K562 (cell line): ENCODE results near the gene PSG5. TPM values are rescaled to one million over a fixed set of nuclear protein-coding genes. Genes with fewer than 3 reads are reported as not detected.
"Not testable (repeated sequence)": the region's sequence is repeated elsewhere in the genome, so short reads cannot be mapped to it uniquely, and the experiment has no call there.

Experiments
- ATAC-seq: fragments of 200-7000 bp; cut with Tn5 transposase; 3 replicates; pipeline ENCODE4 v1.9.1; 2020; ENCODE audit warnings: moderate library complexity
- BruUV-seq: library from RNA; stranded (reverse); fragments of 400-500 nt; replicated peaks from 2 replicates; lab custom pipeline; 2021; lab: Mats Ljungman, UMichigan
- CTCF ChIA-PET: fragments of 300-600 bp; formaldehyde crosslinking; extraction: SDS; loops from one replicate; lab custom pipeline; 2021; ENCODE audit warnings: low intra/inter-chr PET ratio; lab: Yijun Ruan, JAX
- POLR2A ChIA-PET: fragments of 300-600, 350-650 bp; sonication (Branson Sonifier 250); formaldehyde crosslinking; extraction: SDS; loops from one replicate; lab custom pipeline; 2021; ENCODE audit warnings: antibody characterized with exemption, inconsistent platforms; lab: Yijun Ruan, JAX
- DNase-seq, 4 experiments: peaks; one replicate each; pipeline versions ENCODE4 v3.0.0 to v3.0.0-alpha.2; 2011 to 2018; ENCODE audit warnings: low spot score in 3 of 4, mixed read lengths in 3 of 4; ENCODE audit errors: extremely low read depth in 1 of 4
- FAIRE-seq: peaks from 2 replicates; lab custom pipeline; 2011; peaks lifted over from hg19 to GRCh38; lab: Jason Lieb, UNC
- H2AFZ ChIP-seq: 2 replicates; pipeline ENCODE4 v1.6.0; 2011; ENCODE audit warnings: low read depth, low read length, control low read depth, inconsistent platforms
- H3K27ac ChIP-seq: fragments of 200-600 bp; 3 replicates; pipeline ENCODE4 v1.8.0; 2011; ENCODE audit warnings: low read depth, mild to moderate bottlenecking, control low read depth, inconsistent platforms, low read length, moderate library complexity, mixed read lengths; ENCODE audit errors: extremely low read depth
- H3K27me3 ChIP-seq, 2 experiments: fragments of 300-600 bp in 1 of 2; 2 replicates in 1 of 2; 3 replicates in 1 of 2; pipeline versions ENCODE4 v1.6.0 to v1.8.0; 2011; ENCODE audit warnings: inconsistent platforms in 2 of 2, low read length in 2 of 2, mild to moderate bottlenecking in 1 of 2, mixed read lengths in 1 of 2, moderate library complexity in 1 of 2; ENCODE audit not compliant: control insufficient read depth in 2 of 2, insufficient read depth in 2 of 2
- H3K36me3 ChIP-seq: fragments of 300-600 bp; 3 replicates; pipeline ENCODE4 v1.8.0; 2011; ENCODE audit warnings: mild to moderate bottlenecking, low read length, inconsistent platforms; ENCODE audit not compliant: control insufficient read depth, insufficient read depth
- H3K4me1 ChIP-seq, 2 experiments: fragments of 200-600 bp in 1 of 2; replicated peaks in 1 of 2; 2 replicates in 1 of 2; 3 replicates in 1 of 2; pipeline versions ENCODE4 v1.5.1 to v1.8.0; 2011; ENCODE audit warnings: inconsistent platforms in 2 of 2, low read length in 2 of 2, mild to moderate bottlenecking in 1 of 2, mixed read lengths in 1 of 2, moderate library complexity in 1 of 2; ENCODE audit not compliant: control insufficient read depth in 2 of 2, insufficient read depth in 2 of 2
- H3K4me2 ChIP-seq: 2 replicates; pipeline ENCODE4 v1.6.1; 2011; ENCODE audit warnings: low read length, control low read depth, inconsistent platforms, mixed read lengths; ENCODE audit not compliant: insufficient read depth
- H3K4me3 ChIP-seq: fragments of 200-600 bp; sonication (generic), shearing (Covaris generic); 2 replicates; pipeline ENCODE4 v1.5.1; 2016; ENCODE audit warnings: control low read depth, inconsistent platforms
- H3K79me2 ChIP-seq: fragments of 200-600 bp; 3 replicates; pipeline ENCODE4 v1.8.0; 2011; ENCODE audit warnings: low read length, inconsistent platforms; ENCODE audit not compliant: control insufficient read depth, insufficient read depth
- H3K9ac ChIP-seq, 2 experiments: 2 replicates each; pipeline versions ENCODE4 v1.6.0 to v1.6.1; 2011; ENCODE audit warnings: low read depth in 2 of 2, low read length in 2 of 2, control low read depth in 1 of 2, inconsistent platforms in 1 of 2, mild to moderate bottlenecking in 1 of 2, mixed read lengths in 1 of 2; ENCODE audit not compliant: insufficient read depth in 1 of 2
- H3K9me1 ChIP-seq: one replicate; pipeline ENCODE4 v1.6.0; 2011; ENCODE audit warnings: inconsistent platforms, mild to moderate bottlenecking, low read length, moderate library complexity; ENCODE audit not compliant: control insufficient read depth, insufficient read depth
- H3K9me3 ChIP-seq: replicated peaks from 2 replicates; pipeline ENCODE4 v1.5.1; 2011; ENCODE audit warnings: low read depth, low read length, inconsistent platforms; ENCODE audit not compliant: control insufficient read depth, insufficient read depth
- H4K20me1 ChIP-seq: replicated peaks from 2 replicates; pipeline ENCODE4 v1.6.1; 2011; ENCODE audit warnings: low read length, inconsistent platforms, mixed read lengths; ENCODE audit not compliant: control insufficient read depth, insufficient read depth
- ETS1 ChIP-seq: conservative IDR thresholded peaks from 2 replicates; pipeline ENCODE4 v1.6.1; 2011; ENCODE audit warnings: low read depth, mild to moderate bottlenecking, low read length; ENCODE audit not compliant: control insufficient read depth
- KLF10 ChIP-seq: fragments of 250-450 bp; sonication (Bioruptor Pico); IDR thresholded peaks from 2 replicates; pipeline ENCODE4 v1.6.1; 2021; ENCODE audit warnings: matching md5 sums
- POLR2A ChIP-seq: fragments of 450-650 bp; conservative IDR thresholded peaks from 2 replicates; pipeline ENCODE4 v1.6.1; 2016
- POLR2H ChIP-seq: IDR thresholded peaks from 2 replicates; pipeline ENCODE4 v1.6.1; 2016; ENCODE audit warnings: missing genetic modification characterization, low read depth, mild to moderate bottlenecking, control low read depth, missing compliant biosample characterization, moderate library complexity
- SFPQ ChIP-seq: fragments of 200-400 bp; formaldehyde crosslinking; IDR thresholded peaks from 2 replicates; pipeline ENCODE4 v1.6.1; 2017; ENCODE audit warnings: mild to moderate bottlenecking, low read depth, low read length, moderate library complexity
- SREBF2 ChIP-seq: sonication (generic); formaldehyde crosslinking; IDR thresholded peaks from 2 replicates; pipeline ENCODE4 v1.4.0; 2020; ENCODE audit warnings: mild to moderate bottlenecking, missing genetic modification reagents
- WGBS: fragments of 100-300 bp; shearing (Covaris generic); methylation state at CpG from one replicate; pipeline ENCODE4 v1.1.6; 2016; ENCODE audit warnings: low coverage, mixed read lengths; ENCODE audit not compliant: insufficient coverage; ENCODE audit errors: missing lambda C conversion rate; 5-methylcytosine and 5-hydroxymethylcytosine counted together
- in situ Hi-C: fragments of 300-500 bp; cut with MboI; formaldehyde crosslinking; loops from 4 replicates; pipeline ENCODE4 v1.15.0; 2018; ENCODE audit warnings: inconsistent platforms, mixed read lengths
- intact Hi-C: fragments of 100-400 bp; cut with micrococcal nuclease; formaldehyde crosslinking; loops from 2 replicates; pipeline ENCODE4 v1.14.2; 2022
- polyA plus RNA-seq, 8 experiments: library from polyadenylated mRNA; depleted of rRNA in 4 of 8; stranded (reverse) in 5 of 8; unstranded in 3 of 8; fragments of >200 nt; fragmentation: Nextera tagmentation in 2 of 8; fragmentation: Illumina TruSeq in 1 of 8; extraction: Ambion mirVana in 2 of 8; extraction: Trizol in 1 of 8; gene quantifications; 2 replicates each; pipeline versions ENCODE4 v1.2.1 to v1.2.3, GENCODE V29; 2011 to 2014; ENCODE audit warnings: inconsistent platforms in 1 of 8, missing spikeins in 1 of 8
- total RNA-seq, 7 experiments: library from RNA; depleted of rRNA in 6 of 7; stranded (reverse); fragments of >200 nt in 6 of 7; fragmentation: Illumina TruSeq in 2 of 7; extraction: Trizol in 2 of 7; gene quantifications; 2 replicates each; pipeline versions ENCODE4 v1.2.1 to v1.2.3, GENCODE V29; 2011 to 2021; ENCODE audit warnings: low replicate concordance in 1 of 7

Gene PSG5
- total and polyA plus RNA-seq, 9 of the 15 experiments (the other 6 are each of a cell fraction or from before 2014, with no cell fraction given) = not detected

- H3K9me3 ChIP-seq = no peaks in the 10 kb centered on the region
- no peaks in the 10 kb centered on the region for H4K20me1 ChIP-seq
- in situ Hi-C loops (no loop called here), intact Hi-C loops (no loop called here)
- ChIA-PET POLR2A (no interaction called here), CTCF (interaction anchor here (0.6 kb wide), 1 partner anchor 1188 kb away, joined by 4 read pairs; no protein-coding TSS in a partner anchor)
- H3K36me3 ChIP-seq = no peaks in the 10 kb centered on the region
- H2AFZ ChIP-seq = no peak overlapping the region
- H3K79me2 ChIP-seq = no peaks in the 10 kb centered on the region
- H3K4me1 ChIP-seq = no peaks in the 10 kb centered on the region
- FAIRE-seq (no peak), DNase-seq (no peak), ATAC-seq (no peak)
- no peaks in the 10 kb centered on the region for H3K9me1 ChIP-seq
- H3K9ac ChIP-seq = no peak overlapping the region
- no peak overlapping the region for H3K4me3 ChIP-seq
- H3K4me2 ChIP-seq = no peak overlapping the region
- H3K27ac ChIP-seq = no peak overlapping the region
- 0% methylated on average over 2 of the region's 2 CpGs for WGBS
- BruUV-seq = no TSS peak
- no peaks in the 10 kb centered on the region for H3K27me3 ChIP-seq
- no peak for TF ChIP-seq ETS1
- no peak for TF ChIP-seq SFPQ
- no peak for TF ChIP-seq SREBF2 (CRISPR knock-in tag)
- TF ChIP-seq KLF10 (CRISPR knock-in tag) = no peak
- TF ChIP-seq POLR2A = no peak
- TF ChIP-seq POLR2H (tag) = no peak
- TF ChIP-seq, all 486 proteins: peak for 0
These were observed 38.5 kb upstream of the PSG5 start for GRCh38 chr19:43224855-43225253.

- DNase-seq, H3K9ac ChIP-seq, in situ Hi-C loops, POLR2A ChIA-PET, ATAC-seq, H3K27ac ChIP-seq, H3K9me1 ChIP-seq, intact Hi-C loops, H2AFZ ChIP-seq, BruUV-seq, H3K4me1 ChIP-seq, H4K20me1 ChIP-seq, H3K79me2 ChIP-seq, H3K36me3 ChIP-seq, FAIRE-seq, H3K4me3 ChIP-seq, H3K27me3 ChIP-seq, H3K4me2 ChIP-seq, H3K9me3 ChIP-seq: not testable (repeated sequence)
- whole genome bisulfite sequencing = 2% methylated on average over 5 of the region's 5 CpGs
- CTCF ChIA-PET = interaction anchor here (0.6 kb wide), 1 partner anchor 1189 kb away, joined by 4 read pairs; no protein-coding TSS in a partner anchor
These were observed 38.0 kb upstream of the PSG5 start for GRCh38 chr19:43224201-43224854.
